Measurements from ENCODE around the gene HMGXB3.

The HMGXB3 gene

DNA sequence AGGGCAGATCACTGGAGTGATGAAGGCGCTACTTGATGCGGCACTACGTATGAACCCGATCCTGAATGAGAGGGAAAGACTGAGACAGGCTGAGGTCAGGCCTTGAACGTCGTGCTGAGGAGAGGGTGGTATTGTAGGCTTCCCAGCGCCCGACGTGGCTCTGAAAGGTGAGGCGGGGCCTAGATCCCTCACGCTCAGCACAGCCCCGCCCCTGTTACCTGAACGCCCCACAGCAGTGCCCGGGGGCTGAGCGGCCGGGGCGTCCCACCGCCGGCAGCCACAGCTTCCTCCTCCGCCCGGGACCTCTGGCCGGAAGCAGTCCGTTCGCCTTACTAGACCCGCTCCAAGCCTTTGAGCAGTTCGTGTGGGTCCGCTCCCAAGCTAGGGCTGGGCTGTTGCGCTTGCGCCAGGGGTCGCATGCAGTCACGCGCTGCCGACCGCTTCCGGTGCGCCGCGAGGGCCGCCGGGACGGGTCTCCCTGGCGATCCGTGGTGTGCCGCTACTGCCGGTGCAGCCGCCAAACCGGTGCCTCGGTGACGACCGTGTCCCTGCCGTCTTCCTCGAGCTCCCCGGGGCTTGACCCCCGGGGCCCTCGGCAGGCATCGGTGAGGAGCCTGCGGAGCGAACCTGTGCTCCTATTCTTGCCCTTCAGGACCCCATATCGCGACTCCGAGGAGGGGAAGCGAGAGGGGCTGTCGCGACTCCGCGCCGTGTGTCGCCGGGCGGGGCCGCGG is at the start of gene HMGXB3, which contains the start of gene TIGD6:
Gene HMGXB3, plus strand, starts transcription at position 484 of the 734 bp plus-strand sequence. CDS start 4,114 bp downstream, outside the sequence.
Gene TIGD6, minus strand, starts transcription at position 399 of the 734 bp plus-strand sequence. CDS start 4,306 bp downstream, outside the sequence.
- H3K27me3 Mint-ChIP-seq = no peaks in the 10 kb centered on the region
- peak within 1 kb of the TSS; percentile 96 for H3K27ac Mint-ChIP-seq
- no peaks in the 10 kb centered on the region for H3K9me3 Mint-ChIP-seq (ENCODE audit: low read depth)
- peak within 1 kb of the TSS; percentile 96 for H3K4me3 Mint-ChIP-seq
- H3K4me1 Mint-ChIP-seq (ENCODE audit: low read depth) = peaks cover 47% of the 10 kb centered on the region
- H3K36me3 Mint-ChIP-seq = peaks cover 6% of the 10 kb centered on the region

GRCh38 chr5:149951138-149951749 is 49.3 kb upstream of the HMGXB3 start:
- Mint-ChIP-seq H3K9me3 (ENCODE audit: low read depth) (no peaks in the 10 kb centered on the region), H3K4me3 (no peak overlapping the region), H3K36me3 (no peaks in the 10 kb centered on the region), H3K4me1 (ENCODE audit: low read depth) (no peaks in the 10 kb centered on the region), H3K27me3 (peaks cover 3% of the 10 kb centered on the region), H3K27ac (no peak overlapping the region)

DNA sequence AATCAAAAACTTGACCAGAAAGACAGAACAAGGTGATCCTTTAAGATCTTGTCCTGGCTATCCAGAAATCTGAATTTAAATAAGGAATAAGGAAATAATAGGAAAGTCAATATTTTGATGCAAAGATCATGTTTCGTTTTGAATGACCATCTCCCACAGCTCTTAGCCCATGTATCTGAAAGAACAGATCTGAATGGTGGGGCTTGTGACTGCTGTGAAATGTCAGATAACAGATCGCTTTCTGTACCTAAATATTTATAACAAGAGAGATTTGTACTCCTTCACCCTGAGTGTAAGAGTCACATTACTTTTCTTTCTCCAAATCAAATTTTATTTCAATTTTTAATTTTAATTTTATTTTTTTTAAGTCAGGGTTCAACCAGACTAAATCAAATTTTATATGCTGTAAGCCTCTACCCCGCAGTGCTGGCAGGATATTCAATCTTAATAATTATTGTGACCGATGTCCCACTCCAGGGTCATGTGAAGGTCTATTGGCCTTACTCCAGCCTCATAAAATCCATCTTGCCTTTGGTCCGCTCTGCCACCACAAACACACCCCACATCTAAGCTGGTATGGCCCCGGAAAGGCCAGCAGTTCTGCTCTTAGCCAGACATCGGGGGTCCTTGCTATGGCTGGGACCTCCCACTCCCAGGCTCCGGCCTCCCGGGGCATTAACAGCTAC is 47.0 kb upstream of the HMGXB3 start:
- no peaks in the 10 kb centered on the region for H3K9me3 Mint-ChIP-seq (ENCODE audit: low read depth)
- H3K4me3 Mint-ChIP-seq = no peak overlapping the region
- H3K27ac Mint-ChIP-seq = no peak overlapping the region
- H3K36me3 Mint-ChIP-seq = no peaks in the 10 kb centered on the region
- peaks cover under 1% of the 10 kb centered on the region for H3K27me3 Mint-ChIP-seq
- no peaks in the 10 kb centered on the region for H3K4me1 Mint-ChIP-seq (ENCODE audit: low read depth)

GRCh38 chr5:149954798-149955197 is 45.7 kb upstream of the HMGXB3 start:
- H3K4me3 Mint-ChIP-seq = no peak overlapping the region
- H3K27ac Mint-ChIP-seq = no peak overlapping the region
- no peaks in the 10 kb centered on the region for H3K9me3 Mint-ChIP-seq (ENCODE audit: low read depth)
- no peaks in the 10 kb centered on the region for H3K36me3 Mint-ChIP-seq
- no peaks in the 10 kb centered on the region for H3K27me3 Mint-ChIP-seq
- peaks cover 8% of the 10 kb centered on the region for H3K4me1 Mint-ChIP-seq (ENCODE audit: low read depth)

DNA sequence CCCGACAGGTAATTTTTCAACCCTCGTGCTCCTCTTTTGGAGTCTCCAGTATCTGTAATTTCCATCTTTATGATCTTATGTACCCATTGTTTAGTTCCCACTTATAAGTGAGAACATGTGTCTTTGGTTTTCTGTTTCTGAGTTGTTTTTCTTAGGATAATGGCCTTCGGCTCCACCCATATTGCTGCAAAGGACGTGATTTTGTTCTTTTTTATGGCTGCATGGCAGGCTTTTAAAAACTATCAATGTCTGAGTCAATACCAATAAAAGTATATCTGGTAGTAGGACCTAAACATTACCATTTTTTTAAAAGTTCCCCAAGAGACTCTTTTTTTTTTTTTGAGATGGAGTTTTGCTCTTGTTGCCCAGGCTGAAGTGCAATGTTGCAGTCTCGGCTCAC is 43.9 kb upstream of the HMGXB3 start:
- Mint-ChIP-seq H3K36me3 (no peaks in the 10 kb centered on the region), H3K4me3 (no peak overlapping the region), H3K27me3 (no peaks in the 10 kb centered on the region), H3K9me3 (ENCODE audit: low read depth) (no peaks in the 10 kb centered on the region), H3K27ac (no peak overlapping the region), H3K4me1 (ENCODE audit: low read depth) (peaks cover 19% of the 10 kb centered on the region)

GRCh38 chr5:149957855-149958254 is 42.7 kb upstream of the HMGXB3 start:
- peaks cover 3% of the 10 kb centered on the region for H3K36me3 Mint-ChIP-seq
- no peak overlapping the region for H3K27ac Mint-ChIP-seq
- H3K4me1 Mint-ChIP-seq (ENCODE audit: low read depth) = peaks cover 30% of the 10 kb centered on the region
- H3K9me3 Mint-ChIP-seq (ENCODE audit: low read depth) = no peaks in the 10 kb centered on the region
- no peak overlapping the region for H3K4me3 Mint-ChIP-seq
- H3K27me3 Mint-ChIP-seq = no peaks in the 10 kb centered on the region

- Mint-ChIP-seq H3K27ac (peak overlapping the region; percentile 96), H3K4me1 (ENCODE audit: low read depth) (peaks cover 33% of the 10 kb centered on the region), H3K27me3 (no peaks in the 10 kb centered on the region), H3K36me3 (peaks cover 3% of the 10 kb centered on the region), H3K9me3 (ENCODE audit: low read depth) (no peaks in the 10 kb centered on the region), H3K4me3 (peak overlapping the region; percentile 89)
Observed at GRCh38 chr5:149959406-149960236, 40.9 kb upstream of the HMGXB3 start.

- H3K36me3 Mint-ChIP-seq = peaks cover 3% of the 10 kb centered on the region
- peak within 1 kb of the TSS; percentile 89 for H3K4me3 Mint-ChIP-seq
- H3K27ac Mint-ChIP-seq = peak within 1 kb of the TSS; percentile 96
- H3K27me3 Mint-ChIP-seq = no peaks in the 10 kb centered on the region
- H3K9me3 Mint-ChIP-seq (ENCODE audit: low read depth) = no peaks in the 10 kb centered on the region
- peaks cover 34% of the 10 kb centered on the region for H3K4me1 Mint-ChIP-seq (ENCODE audit: low read depth)
Observed at GRCh38 chr5:149960272-149961185, 40.0 kb upstream of the HMGXB3 start, which contains the start of gene SLC26A2. SLC26A2 (plus strand) TSS chr5:149960758; CDS start chr5:149977653, 16,895 bp downstream.

GRCh38 chr5:149961186-149961685 is 39.3 kb upstream of the HMGXB3 start:
- Mint-ChIP-seq H3K27ac (peak overlapping the region; percentile 38), H3K4me1 (ENCODE audit: low read depth) (peaks cover 38% of the 10 kb centered on the region), H3K9me3 (ENCODE audit: low read depth) (no peaks in the 10 kb centered on the region), H3K27me3 (no peaks in the 10 kb centered on the region), H3K4me3 (peak overlapping the region; percentile 89), H3K36me3 (peaks cover 5% of the 10 kb centered on the region)

DNA sequence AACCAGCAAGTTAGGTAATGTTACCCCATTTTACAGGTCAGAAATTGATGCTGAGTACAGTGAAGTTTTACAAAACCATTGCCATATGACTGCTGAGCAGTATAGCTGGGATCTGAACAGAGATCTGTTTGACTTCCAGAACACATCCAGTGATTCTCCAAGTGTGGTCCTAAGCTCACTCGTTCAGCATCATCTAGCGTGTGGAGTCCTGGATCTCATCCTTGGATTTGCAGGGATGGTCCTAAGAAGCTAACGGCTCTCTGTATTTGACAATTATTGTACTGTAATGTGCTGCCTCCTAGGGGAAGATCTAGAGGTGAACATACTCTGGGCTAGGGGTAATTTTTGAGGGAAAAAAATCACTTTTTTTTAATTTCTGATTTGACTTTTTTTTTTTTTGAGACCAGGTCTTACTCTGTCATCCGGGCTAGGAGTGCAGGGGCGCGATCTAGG is 38.6 kb upstream of the HMGXB3 start:
- H3K27ac Mint-ChIP-seq = peak overlapping the region; percentile 38
- H3K36me3 Mint-ChIP-seq = peaks cover 5% of the 10 kb centered on the region
- no peaks in the 10 kb centered on the region for H3K27me3 Mint-ChIP-seq
- H3K9me3 Mint-ChIP-seq (ENCODE audit: low read depth) = no peaks in the 10 kb centered on the region
- peaks cover 38% of the 10 kb centered on the region for H3K4me1 Mint-ChIP-seq (ENCODE audit: low read depth)
- peak overlapping the region; percentile 89 for H3K4me3 Mint-ChIP-seq

DNA sequence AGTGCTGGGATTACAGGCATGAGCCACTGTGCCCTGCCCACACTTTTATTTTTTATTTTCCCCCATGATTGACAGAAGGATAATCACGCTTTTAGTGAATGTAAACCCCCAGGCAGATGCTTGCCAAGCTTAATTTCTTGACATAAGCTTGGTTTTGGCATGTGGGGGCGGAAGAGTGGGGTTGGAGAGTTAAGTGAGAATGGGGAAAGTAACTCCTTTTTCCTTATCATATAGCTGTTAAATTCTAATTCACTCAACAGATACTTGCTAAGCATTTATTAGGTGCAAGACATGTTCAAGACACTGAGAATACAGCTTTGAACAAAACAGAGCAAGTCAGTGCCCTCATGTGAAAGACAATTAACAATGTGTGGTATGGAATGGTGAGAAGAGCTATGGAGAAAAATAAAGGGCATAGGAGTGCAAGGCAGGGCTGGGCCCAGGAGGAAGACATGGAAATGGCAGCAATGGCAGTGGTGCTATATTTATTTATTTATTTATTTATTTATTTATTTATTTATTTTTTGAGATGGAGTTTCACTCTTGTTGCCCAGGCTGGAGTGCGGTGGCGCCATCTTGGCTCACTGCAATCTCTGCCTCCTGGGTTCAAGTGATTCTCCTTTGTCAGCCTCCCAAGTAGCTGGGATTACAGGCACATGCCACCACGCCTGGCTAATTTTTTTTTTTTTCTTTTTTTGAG is 37.8 kb upstream of the HMGXB3 start:
- peaks cover 5% of the 10 kb centered on the region for H3K36me3 Mint-ChIP-seq
- no peaks in the 10 kb centered on the region for H3K9me3 Mint-ChIP-seq (ENCODE audit: low read depth)
- H3K4me3 Mint-ChIP-seq = peak overlapping the region; percentile 89
- no peaks in the 10 kb centered on the region for H3K27me3 Mint-ChIP-seq
- peaks cover 41% of the 10 kb centered on the region for H3K4me1 Mint-ChIP-seq (ENCODE audit: low read depth)
- no peak overlapping the region for H3K27ac Mint-ChIP-seq

- H3K4me3 Mint-ChIP-seq = no peak overlapping the region
- no peaks in the 10 kb centered on the region for H3K27me3 Mint-ChIP-seq
- peaks cover 5% of the 10 kb centered on the region for H3K36me3 Mint-ChIP-seq
- H3K4me1 Mint-ChIP-seq (ENCODE audit: low read depth) = peaks cover 41% of the 10 kb centered on the region
- no peaks in the 10 kb centered on the region for H3K9me3 Mint-ChIP-seq (ENCODE audit: low read depth)
- H3K27ac Mint-ChIP-seq = no peak overlapping the region
Observed at GRCh38 chr5:149963729-149964128, 36.8 kb upstream of the HMGXB3 start.

DNA sequence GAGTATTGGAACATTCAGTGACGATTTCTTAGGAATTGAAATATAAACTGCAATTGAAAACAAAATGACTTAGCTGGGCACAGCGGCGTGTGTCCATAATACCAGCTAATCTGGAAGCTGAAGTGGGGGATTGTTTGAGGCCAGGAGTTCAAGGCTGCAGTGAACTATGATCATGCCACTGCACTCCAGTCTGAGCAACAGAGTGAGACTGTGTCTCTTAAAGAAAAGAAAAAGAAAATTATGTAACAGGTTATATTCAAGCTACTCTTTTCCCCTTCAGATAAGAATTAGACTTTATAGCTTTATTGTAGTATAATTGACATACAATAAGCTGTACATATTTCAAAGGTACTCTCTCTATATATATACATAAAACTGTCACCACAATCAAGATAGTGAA is 33.6 kb upstream of the HMGXB3 start:
- Mint-ChIP-seq H3K9me3 (ENCODE audit: low read depth) (no peaks in the 10 kb centered on the region), H3K4me3 (no peak overlapping the region), H3K4me1 (ENCODE audit: low read depth) (peaks cover 21% of the 10 kb centered on the region), H3K27ac (no peak overlapping the region), H3K36me3 (peaks cover 9% of the 10 kb centered on the region), H3K27me3 (no peaks in the 10 kb centered on the region)

All from activated naive CD8-positive, alpha-beta T cell (primary cell).